Measurements from ENCODE around the gene SERINC3. TPM values are rescaled to one million over a fixed set of nuclear protein-coding genes. Genes with fewer than 3 reads are reported as not detected.

SERINC3 gene
- total and polyA plus RNA-seq, 2 experiments from 2014 or later: 18.1 to 33.0 TPM

GRCh38 chr20:44471481-44471882, 50.4 kb downstream of the SERINC3 start:
- Mint-ChIP-seq H3K27ac (no peak overlapping the region), H3K4me3 (no peak overlapping the region), H3K9me3 (no peaks in the 10 kb centered on the region), H3K4me1 (peaks cover 15% of the 10 kb centered on the region; the same call in 2 of the 3 replicates), H3K27me3 (ENCODE audit: insufficient read depth, low read depth, poor library complexity) (peaks cover 12% of the 10 kb centered on the region), H3K36me3 (ENCODE audit: low read depth) (no peaks in the 10 kb centered on the region)
- H3K4me2 ChIP-seq: no peak overlapping the region
- H3F3A ChIP-seq (replicated peaks; ENCODE audit: low read depth): no peaks in the 10 kb centered on the region
- no peak for ATAC-seq
- no peak overlapping the region for H3K4me3 ChIP-seq
- TF ChIP-seq, protein P1, sequence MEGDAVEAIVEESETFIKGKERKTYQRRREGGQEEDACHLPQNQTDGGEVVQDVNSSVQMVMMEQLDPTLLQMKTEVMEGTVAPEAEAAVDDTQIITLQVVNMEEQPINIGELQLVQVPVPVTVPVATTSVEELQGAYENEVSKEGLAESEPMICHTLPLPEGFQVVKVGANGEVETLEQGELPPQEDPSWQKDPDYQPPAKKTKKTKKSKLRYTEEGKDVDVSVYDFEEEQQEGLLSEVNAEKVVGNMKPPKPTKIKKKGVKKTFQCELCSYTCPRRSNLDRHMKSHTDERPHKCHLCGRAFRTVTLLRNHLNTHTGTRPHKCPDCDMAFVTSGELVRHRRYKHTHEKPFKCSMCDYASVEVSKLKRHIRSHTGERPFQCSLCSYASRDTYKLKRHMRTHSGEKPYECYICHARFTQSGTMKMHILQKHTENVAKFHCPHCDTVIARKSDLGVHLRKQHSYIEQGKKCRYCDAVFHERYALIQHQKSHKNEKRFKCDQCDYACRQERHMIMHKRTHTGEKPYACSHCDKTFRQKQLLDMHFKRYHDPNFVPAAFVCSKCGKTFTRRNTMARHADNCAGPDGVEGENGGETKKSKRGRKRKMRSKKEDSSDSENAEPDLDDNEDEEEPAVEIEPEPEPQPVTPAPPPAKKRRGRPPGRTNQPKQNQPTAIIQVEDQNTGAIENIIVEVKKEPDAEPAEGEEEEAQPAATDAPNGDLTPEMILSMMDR (conservative IDR thresholded peaks at IDR 0.05; ENCODE audit: low read depth in 2 of 2): peak; percentile 31 to 48
- TF ChIP-seq JUNB (IDR thresholded peaks at IDR 0.05; ENCODE audit: unreplicated experiment) (no peak), NANOG (IDR thresholded peaks at IDR 0.05; ENCODE audit: borderline replicate concordance) (no peak), EZH2phosphoT487 (IDR thresholded peaks at IDR 0.05; ENCODE audit: unreplicated experiment) (no peak)
- TF ChIP-seq, protein P2, sequence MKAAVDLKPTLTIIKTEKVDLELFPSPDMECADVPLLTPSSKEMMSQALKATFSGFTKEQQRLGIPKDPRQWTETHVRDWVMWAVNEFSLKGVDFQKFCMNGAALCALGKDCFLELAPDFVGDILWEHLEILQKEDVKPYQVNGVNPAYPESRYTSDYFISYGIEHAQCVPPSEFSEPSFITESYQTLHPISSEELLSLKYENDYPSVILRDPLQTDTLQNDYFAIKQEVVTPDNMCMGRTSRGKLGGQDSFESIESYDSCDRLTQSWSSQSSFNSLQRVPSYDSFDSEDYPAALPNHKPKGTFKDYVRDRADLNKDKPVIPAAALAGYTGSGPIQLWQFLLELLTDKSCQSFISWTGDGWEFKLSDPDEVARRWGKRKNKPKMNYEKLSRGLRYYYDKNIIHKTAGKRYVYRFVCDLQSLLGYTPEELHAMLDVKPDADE (IDR thresholded peaks at IDR 0.05): no peak
- no peaks in the 10 kb centered on the region for H3K9me2 ChIP-seq (ENCODE audit: insufficient read depth)
- H2AFZ ChIP-seq: no peak overlapping the region
- H3K27me3 ChIP-seq (ENCODE audit: insufficient read depth): no peaks in the 10 kb centered on the region
- DNase-seq (ENCODE audit: low spot score): peak; percentile 36
- H3K36me3 ChIP-seq (ENCODE audit: insufficient read depth): no peaks in the 10 kb centered on the region
- peaks cover 5% of the 10 kb centered on the region; the same call in 1 of the 2 replicates for H3K4me1 ChIP-seq (ENCODE audit: insufficient read depth)
- peaks cover 2% of the 10 kb centered on the region for H3K79me2 ChIP-seq (replicated peaks; ENCODE audit: insufficient read depth)
- H4K20me1 ChIP-seq (replicated peaks; ENCODE audit: insufficient read depth): no peaks in the 10 kb centered on the region
- no peak overlapping the region for H3K27ac ChIP-seq (ENCODE audit: low read depth)

DNA sequence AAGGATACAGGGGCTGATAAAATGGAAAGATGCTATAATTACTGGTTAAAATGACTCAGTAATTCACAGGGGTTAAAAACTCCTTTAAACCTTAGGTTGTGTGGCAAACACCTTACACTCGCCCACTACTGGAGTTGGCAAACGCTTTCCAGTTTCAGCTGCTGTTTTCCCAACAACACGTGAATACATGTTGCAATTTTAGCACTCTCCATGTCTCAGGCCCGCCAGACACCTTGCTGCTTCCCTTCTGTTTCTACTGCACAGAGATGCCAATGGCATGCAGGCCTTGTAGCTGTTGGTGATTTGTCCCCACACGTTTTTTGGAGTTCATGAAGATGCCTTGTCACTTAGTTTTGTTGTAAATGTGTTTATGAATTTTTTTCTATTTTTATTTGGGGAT, 51.5 kb downstream of the SERINC3 start:
- no peak overlapping the region for H3K27ac Mint-ChIP-seq
- Histone ChIP-seq H3K27ac (ENCODE audit: low read depth) (no peak overlapping the region), H3K36me3 (ENCODE audit: insufficient read depth) (no peaks in the 10 kb centered on the region), H3K79me2 (replicated peaks; ENCODE audit: insufficient read depth) (no peaks in the 10 kb centered on the region), H2AFZ (no peak overlapping the region), H3K4me1 (ENCODE audit: insufficient read depth) (peaks cover 3% of the 10 kb centered on the region; the same call in 1 of the 2 replicates), H3K27me3 (ENCODE audit: insufficient read depth) (no peaks in the 10 kb centered on the region), H3K4me3 (no peak overlapping the region), H3K4me2 (no peak overlapping the region), H3F3A (replicated peaks; ENCODE audit: low read depth) (no peaks in the 10 kb centered on the region), H4K20me1 (replicated peaks; ENCODE audit: insufficient read depth) (no peaks in the 10 kb centered on the region), H3K9me2 (ENCODE audit: insufficient read depth) (no peaks in the 10 kb centered on the region)
- no peaks in the 10 kb centered on the region for H3K36me3 Mint-ChIP-seq (ENCODE audit: low read depth)
- peaks cover 11% of the 10 kb centered on the region; the same call in 2 of the 3 replicates for H3K4me1 Mint-ChIP-seq
- DNase-seq (ENCODE audit: low spot score) (no peak), ATAC-seq (no peak)
- peaks cover 8% of the 10 kb centered on the region for H3K27me3 Mint-ChIP-seq (ENCODE audit: insufficient read depth, low read depth, poor library complexity)
- no peaks in the 10 kb centered on the region for H3K9me3 Mint-ChIP-seq
- H3K4me3 Mint-ChIP-seq: no peak overlapping the region
- TF ChIP-seq EZH2 (IDR thresholded peaks at IDR 0.05; ENCODE audit: low read depth, unreplicated experiment): no peak
- TF ChIP-seq STAT1 (IDR thresholded peaks at IDR 0.05; ENCODE audit: unreplicated experiment): no peak

Data from GM23338 (cell line).